ENCODE measurements around the gene MOB4. TPM values are rescaled to one million over a fixed set of nuclear protein-coding genes. Genes with fewer than 3 reads are reported as not detected.

MOB4 gene
- total and polyA plus RNA-seq, 2 experiments from 2014 or later: 68.2 to 87.0 TPM

GRCh38 chr2:197506658-197507057, 9.2 kb upstream of the MOB4 start (continued):
- TF ChIP-seq EZH2phosphoT487 (IDR thresholded peaks at IDR 0.05; ENCODE audit: unreplicated experiment) (no peak), POLR2AphosphoS5 (IDR thresholded peaks at IDR 0.05; ENCODE audit: low read depth) (no peak), JUNB (IDR thresholded peaks at IDR 0.05; ENCODE audit: unreplicated experiment) (no peak), CREB1 (CRISPR knock-in tag; IDR thresholded peaks at IDR 0.05; ENCODE audit: low read depth) (no peak), REST (IDR thresholded peaks at IDR 0.05; ENCODE audit: unreplicated experiment) (no peak), NANOG (IDR thresholded peaks at IDR 0.05; ENCODE audit: borderline replicate concordance) (no peak)

GRCh38 chr2:197513915-197514314, 2.0 kb upstream of the MOB4 start:
- H3K27ac ChIP-seq (ENCODE audit: low read depth): no peak overlapping the region
- no peaks in the 10 kb centered on the region for H3K9me2 ChIP-seq (ENCODE audit: insufficient read depth)
- H4K20me1 ChIP-seq (replicated peaks; ENCODE audit: insufficient read depth): peaks cover 15% of the 10 kb centered on the region; the same call in 1 of the 2 replicates
- peaks cover 25% of the 10 kb centered on the region for H3K4me1 ChIP-seq (ENCODE audit: insufficient read depth)
- no peaks in the 10 kb centered on the region for H3K27me3 ChIP-seq (ENCODE audit: insufficient read depth)
- no peak overlapping the region for H3K27ac Mint-ChIP-seq
- peaks cover 3% of the 10 kb centered on the region; the same call in 2 of the 3 replicates for H3K36me3 Mint-ChIP-seq (ENCODE audit: low read depth)
- H2AFZ ChIP-seq: no peak overlapping the region
- no peaks in the 10 kb centered on the region for H3K36me3 ChIP-seq (ENCODE audit: insufficient read depth)
- no peak for DNase-seq (ENCODE audit: low spot score)
- peaks cover 14% of the 10 kb centered on the region for H3K27me3 Mint-ChIP-seq (ENCODE audit: insufficient read depth, low read depth, poor library complexity)
- H3K4me1 Mint-ChIP-seq: peaks cover 20% of the 10 kb centered on the region
- H3K4me3 Mint-ChIP-seq: no peak overlapping the region
- no peak overlapping the region for H3K4me3 ChIP-seq
- H3F3A ChIP-seq (replicated peaks; ENCODE audit: low read depth): peaks cover 13% of the 10 kb centered on the region; the same call in 1 of the 2 replicates
- no peak overlapping the region for H3K4me2 ChIP-seq
- no peaks in the 10 kb centered on the region for H3K9me3 Mint-ChIP-seq
- no peak for ATAC-seq
- H3K79me2 ChIP-seq (replicated peaks; ENCODE audit: insufficient read depth): peaks cover 27% of the 10 kb centered on the region
- TF ChIP-seq ZNF462 (CRISPR knock-in tag; IDR thresholded peaks at IDR 0.05) (no peak), ZNF114 (CRISPR knock-in tag; IDR thresholded peaks at IDR 0.05) (no peak), POLR2AphosphoS5 (IDR thresholded peaks at IDR 0.05; ENCODE audit: low read depth) (no peak), CREB1 (CRISPR knock-in tag; IDR thresholded peaks at IDR 0.05; ENCODE audit: low read depth) (no peak), REST (IDR thresholded peaks at IDR 0.05; ENCODE audit: unreplicated experiment) (no peak), ZNF331 (CRISPR knock-in tag; IDR thresholded peaks at IDR 0.05; ENCODE audit: low read depth) (no peak), STAT1 (IDR thresholded peaks at IDR 0.05; ENCODE audit: unreplicated experiment) (no peak), JUNB (IDR thresholded peaks at IDR 0.05; ENCODE audit: unreplicated experiment) (no peak), NANOG (IDR thresholded peaks at IDR 0.05; ENCODE audit: borderline replicate concordance) (no peak)

All from GM23338 (cell line).